ENCODE results near the gene KRTAP10-5. TPM values are rescaled to one million over a fixed set of nuclear protein-coding genes. Genes with fewer than 3 reads are reported as not detected.
A peak's percentile ranks its signal among the peaks of the same experiment; 100 is the strongest.

KRTAP10-5 gene
- total and polyA plus RNA-seq, 12 donors = not detected

GRCh38 chr21:44530903-44531605 lies 49.4 kb downstream of the KRTAP10-5 start:
- Histone ChIP-seq H3K27me3 (peaks cover 0 to 30% (median 3%) of the 10 kb centered on the region in 7 donors), H3K36me3 (no peaks in the 10 kb centered on the region), H3K4me3 (no peak overlapping the region), H3K4me1 (no peaks in the 10 kb centered on the region), H3K9me3 (no peaks in the 10 kb centered on the region), H3K27ac (no peak overlapping the region)
- 87 to 89% methylated on average over 23 of the region's 23 CpGs for WGBS, 2 donors
- ATAC-seq = no peak
- TF ChIP-seq CTCF (IDR thresholded peaks at IDR 0.05) = no peak
- intact Hi-C loops (cut with DNase I) = no loop called here
- peak in 1 of 2 donors; percentile 2 for DNase-seq

GRCh38 chr21:44530221-44530902 lies 50.0 kb downstream of the KRTAP10-5 start:
- no peaks in the 10 kb centered on the region for H3K9me3 ChIP-seq
- ATAC-seq (no peak), DNase-seq (no peak)
- H3K36me3 ChIP-seq = no peaks in the 10 kb centered on the region
- intact Hi-C loops (cut with DNase I) = no loop called here
- 82 to 86% methylated on average over 7 of the region's 7 CpGs for WGBS, 2 donors
- no peaks in the 10 kb centered on the region for H3K4me1 ChIP-seq
- no peak overlapping the region for H3K4me3 ChIP-seq
- no peak for TF ChIP-seq CTCF (IDR thresholded peaks at IDR 0.05)
- peaks cover 0 to 30% (median 3%) of the 10 kb centered on the region in 7 donors for H3K27me3 ChIP-seq
- H3K27ac ChIP-seq = no peak overlapping the region

- peaks cover 0 to 33% (median 3%) of the 10 kb centered on the region in 7 donors for H3K27me3 ChIP-seq
- no peak overlapping the region for H3K27ac ChIP-seq
- H3K9me3 ChIP-seq = no peaks in the 10 kb centered on the region
- intact Hi-C loops (cut with DNase I) = no loop called here
- WGBS, 2 donors = 55 to 59% methylated on average over 23 of the region's 23 CpGs
- DNase-seq = peak in 1 of 2 donors; percentile 2
- no peak for ATAC-seq
- H3K4me1 ChIP-seq = no peaks in the 10 kb centered on the region
- H3K4me3 ChIP-seq = no peak overlapping the region
- no peak for TF ChIP-seq CTCF (IDR thresholded peaks at IDR 0.05)
- H3K36me3 ChIP-seq = no peaks in the 10 kb centered on the region
Observed at GRCh38 chr21:44529503-44530125, 50.8 kb downstream of the KRTAP10-5 start.

Other genes with a start within 250 kb of the KRTAP10-5 start
- gene CFAP410, start 241.2 kb downstream of the KRTAP10-5 start, total RNA-seq = 10 to 100 TPM; 10.9 to 15.8 (median 13.3) TPM
- gene CFAP410, start 241.2 kb downstream of the KRTAP10-5 start, polyA plus RNA-seq = 10 to 100 TPM; 27.6 to 34.7 TPM
- gene TRPM2, start 227.0 kb downstream of the KRTAP10-5 start, total RNA-seq = 1 to 10 TPM in 5 of 10 donors, under 1 TPM in 5; 0.34 to 8.5 (median 0.89) TPM
- 1 to 10 TPM; 1.2 to 2.4 TPM for gene TRPM2, start 227.0 kb downstream of the KRTAP10-5 start, polyA plus RNA-seq
- gene LRRC3, start 125.1 kb downstream of the KRTAP10-5 start, total RNA-seq = 1 to 10 TPM; 1.2 to 3.2 (median 2.1) TPM
- gene LRRC3, start 125.1 kb downstream of the KRTAP10-5 start, polyA plus RNA-seq = 1 to 10 TPM; 1.2 to 2.3 TPM
- gene KRTAP10-1, start 40.4 kb downstream of the KRTAP10-5 start, total RNA-seq = not detected
- not detected for gene KRTAP10-1, start 40.4 kb downstream of the KRTAP10-5 start, polyA plus RNA-seq
- not detected for gene KRTAP10-2, start 29.1 kb downstream of the KRTAP10-5 start, total RNA-seq
- not detected for gene KRTAP10-2, start 29.1 kb downstream of the KRTAP10-5 start, polyA plus RNA-seq
- not detected for gene KRTAP10-3, start 21.8 kb downstream of the KRTAP10-5 start, total RNA-seq
- gene KRTAP10-3, start 21.8 kb downstream of the KRTAP10-5 start, polyA plus RNA-seq = not detected
- not detected for gene KRTAP10-4, start 6.9 kb downstream of the KRTAP10-5 start, total RNA-seq
- not detected for gene KRTAP10-4, start 6.9 kb downstream of the KRTAP10-5 start, polyA plus RNA-seq
- not detected for gene KRTAP10-6, start 11.9 kb upstream of the KRTAP10-5 start, total RNA-seq
- gene KRTAP10-6, start 11.9 kb upstream of the KRTAP10-5 start, polyA plus RNA-seq = not detected
- gene KRTAP10-7, start 20.0 kb upstream of the KRTAP10-5 start, total RNA-seq = not detected
- not detected for gene KRTAP10-7, start 20.0 kb upstream of the KRTAP10-5 start, polyA plus RNA-seq
- gene KRTAP10-8, start 31.5 kb upstream of the KRTAP10-5 start, total RNA-seq = not detected
- not detected for gene KRTAP10-8, start 31.5 kb upstream of the KRTAP10-5 start, polyA plus RNA-seq
- gene KRTAP10-9, start 46.5 kb upstream of the KRTAP10-5 start, total RNA-seq = not detected
- not detected for gene KRTAP10-9, start 46.5 kb upstream of the KRTAP10-5 start, polyA plus RNA-seq
- gene KRTAP10-10, start 56.8 kb upstream of the KRTAP10-5 start, total RNA-seq = not detected
- not detected for gene KRTAP10-10, start 56.8 kb upstream of the KRTAP10-5 start, polyA plus RNA-seq
- gene KRTAP10-11, start 65.8 kb upstream of the KRTAP10-5 start, total RNA-seq = not detected
- gene KRTAP10-11, start 65.8 kb upstream of the KRTAP10-5 start, polyA plus RNA-seq = not detected
- not detected for gene KRTAP12-4, start 74.1 kb upstream of the KRTAP10-5 start, total RNA-seq
- not detected for gene KRTAP12-4, start 74.1 kb upstream of the KRTAP10-5 start, polyA plus RNA-seq
- not detected for gene KRTAP12-3, start 77.3 kb upstream of the KRTAP10-5 start, total RNA-seq
- not detected for gene KRTAP12-3, start 77.3 kb upstream of the KRTAP10-5 start, polyA plus RNA-seq
- gene KRTAP12-2, start 86.3 kb upstream of the KRTAP10-5 start, total RNA-seq = not detected
- not detected for gene KRTAP12-2, start 86.3 kb upstream of the KRTAP10-5 start, polyA plus RNA-seq
- gene KRTAP12-1, start 101.6 kb upstream of the KRTAP10-5 start, total RNA-seq = not detected
- gene KRTAP12-1, start 101.6 kb upstream of the KRTAP10-5 start, polyA plus RNA-seq = not detected
- gene KRTAP10-12, start 116.6 kb upstream of the KRTAP10-5 start, total RNA-seq = not detected
- gene KRTAP10-12, start 116.6 kb upstream of the KRTAP10-5 start, polyA plus RNA-seq = not detected
- 1 to 10 TPM in 4 of 10 donors, under 1 TPM in 3, not detected in 3; 0.12 to 2.1 (median 1.0) TPM for gene TSPEAR, start 131.0 kb upstream of the KRTAP10-5 start, total RNA-seq
- 1 to 10 TPM in 1 of 2 donors, under 1 TPM in 1; under 0.01 to 3.4 TPM for gene TSPEAR, start 131.0 kb upstream of the KRTAP10-5 start, polyA plus RNA-seq
- 10 to 100 TPM; 58.1 to 89.5 (median 67.0) TPM for gene UBE2G2, start 221.2 kb upstream of the KRTAP10-5 start, total RNA-seq
- 10 to 100 TPM; 39.6 to 59.3 TPM for gene UBE2G2, start 221.2 kb upstream of the KRTAP10-5 start, polyA plus RNA-seq
- gene SUMO3, start 237.5 kb upstream of the KRTAP10-5 start, total RNA-seq = 10 to 100 TPM; 56.9 to 80.9 (median 72.6) TPM
- gene SUMO3, start 237.5 kb upstream of the KRTAP10-5 start, polyA plus RNA-seq = 10 to 100 TPM; 14.9 to 70.0 TPM

Measured in heart right ventricle (tissue), 16 donors.